ENCODE data around the gene FLNC.

Gene FLNC

GRCh38 chr7:128835790-128836641 lies 5.8 kb downstream of the FLNC start:
- no peak for DNase-seq (ENCODE audit: extremely low read depth, low read depth)
- H3K4me3 ChIP-seq (replicated peaks; ENCODE audit: low read depth, low read length), result no peak overlapping the region
- no peak for TF ChIP-seq CTCF (IDR thresholded peaks at IDR 0.05; ENCODE audit: low read depth, low read length, missing control alignments)

GRCh38 chr7:128836729-128837348 lies 6.6 kb downstream of the FLNC start:
- no peak overlapping the region for H3K4me3 ChIP-seq (replicated peaks; ENCODE audit: low read depth, low read length)
- TF ChIP-seq CTCF (IDR thresholded peaks at IDR 0.05; ENCODE audit: low read depth, low read length, missing control alignments), result no peak
- no peak for DNase-seq (ENCODE audit: extremely low read depth, low read depth)

- TF ChIP-seq CTCF (IDR thresholded peaks at IDR 0.05; ENCODE audit: low read depth, low read length, missing control alignments), result no peak
- no peak for DNase-seq (ENCODE audit: extremely low read depth, low read depth)
- no peak overlapping the region for H3K4me3 ChIP-seq (replicated peaks; ENCODE audit: low read depth, low read length)
Observed at GRCh38 chr7:128837521-128837921, 7.3 kb downstream of the FLNC start.

- H3K4me3 ChIP-seq (replicated peaks; ENCODE audit: low read depth, low read length), result no peak overlapping the region
- TF ChIP-seq CTCF (IDR thresholded peaks at IDR 0.05; ENCODE audit: low read depth, low read length, missing control alignments), result no peak
- no peak for DNase-seq (ENCODE audit: extremely low read depth, low read depth)
Observed at GRCh38 chr7:128838109-128838779, 8.0 kb downstream of the FLNC start.

GRCh38 chr7:128838981-128839731 lies 8.9 kb downstream of the FLNC start:
- TF ChIP-seq CTCF (IDR thresholded peaks at IDR 0.05; ENCODE audit: low read depth, low read length, missing control alignments), result no peak
- DNase-seq (ENCODE audit: extremely low read depth, low read depth), result no peak
- no peak overlapping the region for H3K4me3 ChIP-seq (replicated peaks; ENCODE audit: low read depth, low read length)

GRCh38 chr7:128839751-128840177 lies 9.6 kb downstream of the FLNC start:
- no peak for TF ChIP-seq CTCF (IDR thresholded peaks at IDR 0.05; ENCODE audit: low read depth, low read length, missing control alignments)
- no peak overlapping the region for H3K4me3 ChIP-seq (replicated peaks; ENCODE audit: low read depth, low read length)
- no peak for DNase-seq (ENCODE audit: extremely low read depth, low read depth)
